PC-9 (cell line): ENCODE measurements around the gene EVX1. TPM values are rescaled to one million over a fixed set of nuclear protein-coding genes. Genes with fewer than 3 reads are reported as not detected.

Experiments
- BruUV-seq: library from RNA; stranded (reverse); fragments of 400-500 nt; replicated peaks from 2 replicates; lab custom pipeline; 2021; lab: Mats Ljungman, UMichigan
- CTCF ChIA-PET: fragments of 300-600 bp; sonication (Branson Sonifier 250); formaldehyde crosslinking; loops from one replicate; lab custom pipeline; 2022; ENCODE audit warnings: antibody characterized with exemption; lab: Charles Lee
- POLR2A ChIA-PET: fragments of 300-600 bp; sonication (Branson Sonifier 250); formaldehyde crosslinking; loops from one replicate; lab custom pipeline; 2022; ENCODE audit warnings: antibody characterized with exemption; ENCODE audit not compliant: unreplicated experiment; lab: Charles Lee
- DNase-seq, 2 experiments: peaks; one replicate each; pipeline versions ENCODE4 v3.0.0 to v3.0.0-alpha.2; 2015 to 2022; ENCODE audit warnings: mixed read lengths in 1 of 2
- H2AFZ ChIP-seq: fragments of 200-600 bp; sonication (generic); 2 replicates; pipeline ENCODE4 v1.8.1; 2017; ENCODE audit warnings: antibody characterized with exemption
- H3F3A ChIP-seq: fragments of 200-600 bp; sonication (generic); 2 replicates; pipeline ENCODE4 v1.8.1; 2017; ENCODE audit warnings: antibody characterized with exemption, mild to moderate bottlenecking, low read depth; ENCODE audit not compliant: insufficient read depth
- H3K27ac ChIP-seq: fragments of 200-600 bp; sonication (generic); 2 replicates; pipeline ENCODE4 v1.6.1; 2016; ENCODE audit warnings: mixed run types
- H3K27me3 ChIP-seq: fragments of 200-600 bp; sonication (generic); 2 replicates; pipeline ENCODE4 v1.6.1; 2016; ENCODE audit warnings: low read depth, mixed run types; ENCODE audit not compliant: insufficient read depth
- H3K36me3 ChIP-seq: fragments of 200-600 bp; sonication (generic); 2 replicates; pipeline ENCODE4 v1.6.1; 2016; ENCODE audit warnings: low read depth, mixed run types
- H3K4me1 ChIP-seq: fragments of 200-600 bp; sonication (generic); replicated peaks from 2 replicates; pipeline ENCODE4 v1.6.1; 2016; ENCODE audit warnings: mixed run types; ENCODE audit not compliant: insufficient read depth
- H3K4me2 ChIP-seq: fragments of 200-600 bp; sonication (generic); 2 replicates; pipeline ENCODE4 v1.6.1; 2017; ENCODE audit warnings: mixed run types
- H3K4me3 ChIP-seq: fragments of 200-600 bp; sonication (generic); 2 replicates; pipeline ENCODE4 v1.6.1; 2016; ENCODE audit warnings: mixed run types
- H3K79me2 ChIP-seq: fragments of 200-600 bp; sonication (generic); 2 replicates; pipeline ENCODE4 v1.6.1; 2017; ENCODE audit warnings: low read depth, mixed run types
- H3K9me2 ChIP-seq: fragments of 200-600 bp; sonication (generic); 2 replicates; pipeline ENCODE4 v1.8.1; 2017; ENCODE audit warnings: mild to moderate bottlenecking; ENCODE audit not compliant: insufficient read depth
- H3K9me3 ChIP-seq: fragments of 200-600 bp; sonication (generic); 2 replicates; pipeline ENCODE4 v1.8.1; 2016; ENCODE audit warnings: low read depth; ENCODE audit not compliant: insufficient read depth
- H4K20me1 ChIP-seq: fragments of 200-600 bp; sonication (generic); 2 replicates; pipeline ENCODE4 v1.8.1; 2017; ENCODE audit not compliant: insufficient read depth
- CTCF ChIP-seq: fragments of 200-600 bp; sonication (generic); conservative IDR thresholded peaks from 2 replicates; pipeline ENCODE4 v1.6.1; 2017; ENCODE audit warnings: mixed run types, antibody characterized with exemption, mild to moderate bottlenecking, moderate library complexity
- EZH2 ChIP-seq: fragments of 200-600 bp; sonication (generic); IDR thresholded peaks from 2 replicates; pipeline ENCODE4 v1.8.0; 2017; ENCODE audit warnings: antibody characterized with exemption, low read depth
- intact Hi-C: fragments of 100-400 bp; cut with micrococcal nuclease; formaldehyde crosslinking; loops from one replicate; pipeline ENCODE4 v1.10.0; 2022; ENCODE audit not compliant: unreplicated experiment
- total RNA-seq: library from RNA; stranded (reverse); gene quantifications from 2 replicates; pipeline ENCODE4 v1.2.3, GENCODE V29; 2021

EVX1 gene
- total RNA-seq, 1 experiment from 2014 or later = not detected

GRCh38 chr7:27244488-27245123 is 2.0 kb downstream of the EVX1 start:
- Histone ChIP-seq H3K27me3 (peaks cover 44% of the 10 kb centered on the region; the same call in 1 of the 2 replicates), H3K27ac (no peak overlapping the region), H3K4me3 (no peak overlapping the region), H3K79me2 (no peaks in the 10 kb centered on the region), H3K36me3 (no peaks in the 10 kb centered on the region), H3K9me3 (no peaks in the 10 kb centered on the region), H2AFZ (no peak overlapping the region), H3K9me2 (no peaks in the 10 kb centered on the region), H3F3A (no peaks in the 10 kb centered on the region), H3K4me1 (no peaks in the 10 kb centered on the region), H3K4me2 (no peak overlapping the region), H4K20me1 (no peaks in the 10 kb centered on the region)
- ChIA-PET CTCF (no interaction called here), POLR2A (no interaction called here)
- BruUV-seq = no TSS peak
- no peak for TF ChIP-seq CTCF
- TF ChIP-seq EZH2 = no peak
- intact Hi-C loops = no loop called here
- DNase-seq = no peak

GRCh38 chr7:27245124-27245797 is 2.7 kb downstream of the EVX1 start:
- POLR2A ChIA-PET = no interaction called here
- peak overlapping the region; percentile 35; the same call in 1 of the 2 replicates for H3K4me2 ChIP-seq
- intact Hi-C loops = no loop called here
- H4K20me1 ChIP-seq = no peaks in the 10 kb centered on the region
- H2AFZ ChIP-seq = no peak overlapping the region
- BruUV-seq = no TSS peak
- H3F3A ChIP-seq = no peaks in the 10 kb centered on the region
- no peaks in the 10 kb centered on the region for H3K9me2 ChIP-seq
- no peaks in the 10 kb centered on the region for H3K36me3 ChIP-seq
- no peaks in the 10 kb centered on the region for H3K9me3 ChIP-seq
- H3K27me3 ChIP-seq = peaks cover 50% of the 10 kb centered on the region; the same call in 1 of the 2 replicates
- TF ChIP-seq EZH2 = no peak
- CTCF ChIA-PET = no interaction called here
- no peak for DNase-seq
- H3K4me3 ChIP-seq = no peak overlapping the region; the same call in 1 of the 2 replicates
- H3K27ac ChIP-seq = no peak overlapping the region
- no peaks in the 10 kb centered on the region for H3K79me2 ChIP-seq
- H3K4me1 ChIP-seq = no peaks in the 10 kb centered on the region

GRCh38 chr7:27245798-27246691 is 3.4 kb downstream of the EVX1 start:
- Histone ChIP-seq H3K4me3 (no peak overlapping the region; the same call in 1 of the 2 replicates), H3K4me1 (no peaks in the 10 kb centered on the region), H2AFZ (no peak overlapping the region), H4K20me1 (no peaks in the 10 kb centered on the region), H3K79me2 (no peaks in the 10 kb centered on the region), H3F3A (no peaks in the 10 kb centered on the region), H3K4me2 (peak overlapping the region; percentile 35; the same call in 1 of the 2 replicates), H3K36me3 (no peaks in the 10 kb centered on the region), H3K9me3 (no peaks in the 10 kb centered on the region), H3K27ac (no peak overlapping the region), H3K27me3 (peaks cover 45% of the 10 kb centered on the region; the same call in 1 of the 2 replicates), H3K9me2 (no peaks in the 10 kb centered on the region)
- POLR2A ChIA-PET = no interaction called here
- DNase-seq = peak in 1 of 2 experiments; percentile 22
- intact Hi-C loops = no loop called here
- BruUV-seq = no TSS peak
- TF ChIP-seq CTCF (no peak), EZH2 (no peak)
- CTCF ChIA-PET = no interaction called here
